GM12872 (cell line): Measurements from ENCODE around the gene NISCH.

Experiments
- TF ChIP-seq, protein P1 (sequence below): IDR thresholded peaks from 3 replicates; pipeline ENCODE4 v1.5.1; 2011; ENCODE audit warnings: low read depth, mild to moderate bottlenecking, low read length, moderate library complexity; ENCODE audit not compliant: insufficient read depth

The NISCH gene

GRCh38 chr3:52492059-52492458, 36.7 kb downstream of the NISCH start:
- TF ChIP-seq, protein P1, sequence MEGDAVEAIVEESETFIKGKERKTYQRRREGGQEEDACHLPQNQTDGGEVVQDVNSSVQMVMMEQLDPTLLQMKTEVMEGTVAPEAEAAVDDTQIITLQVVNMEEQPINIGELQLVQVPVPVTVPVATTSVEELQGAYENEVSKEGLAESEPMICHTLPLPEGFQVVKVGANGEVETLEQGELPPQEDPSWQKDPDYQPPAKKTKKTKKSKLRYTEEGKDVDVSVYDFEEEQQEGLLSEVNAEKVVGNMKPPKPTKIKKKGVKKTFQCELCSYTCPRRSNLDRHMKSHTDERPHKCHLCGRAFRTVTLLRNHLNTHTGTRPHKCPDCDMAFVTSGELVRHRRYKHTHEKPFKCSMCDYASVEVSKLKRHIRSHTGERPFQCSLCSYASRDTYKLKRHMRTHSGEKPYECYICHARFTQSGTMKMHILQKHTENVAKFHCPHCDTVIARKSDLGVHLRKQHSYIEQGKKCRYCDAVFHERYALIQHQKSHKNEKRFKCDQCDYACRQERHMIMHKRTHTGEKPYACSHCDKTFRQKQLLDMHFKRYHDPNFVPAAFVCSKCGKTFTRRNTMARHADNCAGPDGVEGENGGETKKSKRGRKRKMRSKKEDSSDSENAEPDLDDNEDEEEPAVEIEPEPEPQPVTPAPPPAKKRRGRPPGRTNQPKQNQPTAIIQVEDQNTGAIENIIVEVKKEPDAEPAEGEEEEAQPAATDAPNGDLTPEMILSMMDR = no peak

- TF ChIP-seq, protein P1 = no peak
These were observed 38.0 kb downstream of the NISCH start for GRCh38 chr3:52493232-52494017.

GRCh38 chr3:52494445-52494844, 39.0 kb downstream of the NISCH start:
- TF ChIP-seq, protein P1 = no peak

DNA sequence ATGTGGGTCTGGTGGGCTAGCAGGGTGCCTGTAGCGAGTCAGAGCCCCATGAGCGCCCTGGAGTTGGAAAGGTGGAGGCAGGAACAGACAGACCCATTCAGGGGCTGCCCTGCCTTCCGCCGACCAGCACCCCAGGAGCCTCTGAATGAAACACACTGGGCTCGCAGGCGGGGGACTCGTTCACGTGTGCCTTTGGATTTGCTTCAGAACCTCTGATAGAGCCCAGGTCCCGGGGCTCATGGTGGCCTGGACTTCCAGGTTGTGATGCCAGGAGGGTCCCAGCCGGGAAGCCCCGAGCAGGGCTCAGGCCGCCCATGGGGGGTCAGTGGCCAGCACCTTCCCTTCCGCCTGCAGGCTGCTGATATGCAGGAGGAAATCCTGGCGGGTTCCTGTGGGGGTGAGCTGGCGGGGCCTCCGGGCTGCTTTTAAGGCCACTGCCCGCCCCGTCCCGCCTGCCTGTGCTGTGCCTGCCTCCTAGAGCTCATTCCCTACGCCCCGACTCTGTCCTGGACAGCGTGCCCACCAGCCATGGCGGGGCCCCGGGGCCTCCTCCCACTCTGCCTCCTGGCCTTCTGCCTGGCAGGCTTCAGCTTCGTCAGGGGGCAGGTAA, 39.6 kb downstream of the NISCH start, which contains the start of gene STAB1:
STAB1 (plus strand) TSS at position 453 of the 610 bp plus-strand sequence; CDS start at position 529, 76 bp downstream.
- TF ChIP-seq, protein P1 = no peak

DNA sequence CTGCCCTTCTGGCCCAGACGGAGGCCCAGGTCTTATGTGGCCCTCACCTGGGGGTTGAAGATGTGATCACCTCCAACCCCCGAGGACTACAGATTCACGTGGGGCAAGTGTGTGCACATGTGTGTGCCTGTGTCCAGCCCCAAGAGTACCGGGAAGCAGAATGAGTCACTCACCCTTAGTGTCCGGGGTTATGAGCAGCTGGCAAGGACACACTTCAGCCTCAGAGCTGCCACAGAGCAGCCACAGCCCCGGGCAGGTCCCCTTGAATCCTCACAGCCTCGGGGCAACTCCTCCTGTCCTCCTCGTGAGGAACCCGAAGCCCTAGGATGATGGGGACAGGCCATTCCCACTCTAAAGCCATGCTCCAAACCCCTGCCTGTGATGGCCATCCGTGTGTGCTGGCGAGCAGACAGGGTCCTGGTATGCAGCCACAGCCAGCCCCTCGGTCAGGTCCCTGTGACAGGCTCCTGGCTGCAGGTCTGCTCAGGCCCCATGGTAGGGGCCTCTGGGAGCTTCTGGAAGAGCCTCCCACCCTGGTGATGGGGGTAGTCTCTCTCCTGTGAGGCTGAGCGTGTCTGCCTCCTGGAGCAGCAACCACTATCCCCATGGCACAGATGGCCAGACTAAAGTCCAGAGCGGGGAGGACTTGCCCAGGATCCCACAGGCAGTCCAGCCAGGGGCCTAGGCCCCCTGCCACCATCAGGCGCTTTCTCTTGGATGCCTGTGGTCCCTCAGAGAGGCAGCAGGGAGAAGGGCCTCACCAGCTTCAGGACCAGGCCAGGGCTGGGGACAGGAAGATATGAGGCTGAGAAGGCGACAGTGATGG, 40.6 kb downstream of the NISCH start:
- TF ChIP-seq, protein P1 = no peak

GRCh38 chr3:52498137-52499054, 43.0 kb downstream of the NISCH start:
- TF ChIP-seq, protein P1 = no peak
